Measurements from ENCODE around the gene MFSD6.

- TF ChIP-seq CTCF (IDR thresholded peaks at IDR 0.05) (no peak), POLR2A (IDR thresholded peaks at IDR 0.05) (no peak)
These were observed 119.8 kb downstream of the MFSD6 start for GRCh38 chr2:190527918-190528317.
